CD14-positive monocyte (primary cell): ENCODE results near the gene TIAM2. TPM values are rescaled to one million over a fixed set of nuclear protein-coding genes. Genes with fewer than 3 reads are reported as not detected.

Source experiments
- DNase-seq, 3 donors: peaks; one replicate each; pipeline ENCODE4 v3.0.0-alpha.2; 2011 to 2022
- H2AFZ ChIP-seq: 2 replicates; pipeline ENCODE4 v1.6.0; 2012; ENCODE audit warnings: mild to moderate bottlenecking, low read depth, low read length, inconsistent platforms; ENCODE audit not compliant: insufficient read depth, poor library complexity, severe bottlenecking
- H3K27ac ChIP-seq, 2 donors: 1 replicate in 1 of 2; 2 replicates in 1 of 2; pipeline ENCODE4 v1.5.1; 2012 to 2013; ENCODE audit warnings: low read length in 2 of 2, control low read depth in 1 of 2, inconsistent platforms in 1 of 2, low read depth in 1 of 2, mild to moderate bottlenecking in 1 of 2
- H3K27me3 ChIP-seq, 2 donors: one replicate each; pipeline versions ENCODE4 v1.6.0 to v1.6.1; 2011 to 2013; ENCODE audit warnings: low read length in 2 of 2; ENCODE audit not compliant: control insufficient read depth in 2 of 2, insufficient read depth in 2 of 2
- H3K36me3 ChIP-seq, 2 donors: replicated peaks in 1 of 2; 1 replicate in 1 of 2; 2 replicates in 1 of 2; pipeline versions ENCODE4 v1.5.1 to v1.6.1; 2012 to 2013; ENCODE audit warnings: low read length in 2 of 2, control low read depth in 1 of 2, inconsistent platforms in 1 of 2, mild to moderate bottlenecking in 1 of 2; ENCODE audit not compliant: insufficient read depth in 2 of 2, control insufficient read depth in 1 of 2
- H3K4me1 ChIP-seq, 2 donors: 1 replicate in 1 of 2; 2 replicates in 1 of 2; pipeline versions ENCODE4 v1.5.1 to v1.6.1; 2012 to 2013; ENCODE audit warnings: low read length in 2 of 2, control low read depth in 1 of 2, inconsistent platforms in 1 of 2, mild to moderate bottlenecking in 1 of 2, moderate library complexity in 1 of 2; ENCODE audit not compliant: insufficient read depth in 2 of 2, control insufficient read depth in 1 of 2
- H3K4me2 ChIP-seq: replicated peaks from 2 replicates; pipeline ENCODE3; 2012; ENCODE audit warnings: low read length, moderate library complexity, mild to moderate bottlenecking; ENCODE audit not compliant: poor library complexity, severe bottlenecking; ENCODE audit errors: extremely low read depth
- H3K4me3 ChIP-seq, 3 experiments: fragments of 200-600 bp in 1 of 3; sonication (generic) in 1 of 3; replicated peaks in 1 of 3; 1 replicate in 2 of 3; 2 replicates in 1 of 3; pipeline ENCODE4 v1.5.1; 2011 to 2013; ENCODE audit warnings: low read length in 3 of 3, mild to moderate bottlenecking in 3 of 3, control low read depth in 2 of 3, low read depth in 2 of 3, inconsistent platforms in 1 of 3, moderate library complexity in 1 of 3
- H3K79me2 ChIP-seq: 2 replicates; pipeline ENCODE4 v1.6.0; 2012; ENCODE audit warnings: mild to moderate bottlenecking, control low read depth, inconsistent platforms, low read length, moderate library complexity; ENCODE audit not compliant: insufficient read depth
- H3K9ac ChIP-seq: 2 replicates; pipeline ENCODE4 v1.6.0; 2017; ENCODE audit warnings: low read length, mild to moderate bottlenecking; ENCODE audit not compliant: insufficient read depth, poor library complexity, severe bottlenecking
- H3K9me3 ChIP-seq, 2 donors: replicated peaks in 1 of 2; 1 replicate in 1 of 2; 2 replicates in 1 of 2; pipeline versions ENCODE4 v1.5.1 to v1.6.1; 2012 to 2013; ENCODE audit warnings: low read length in 2 of 2, control low read depth in 1 of 2; ENCODE audit not compliant: control insufficient read depth in 1 of 2, insufficient read depth in 1 of 2
- H4K20me1 ChIP-seq: 2 replicates; pipeline ENCODE4 v1.6.0; 2012; ENCODE audit warnings: mild to moderate bottlenecking, low read length, control low read depth, moderate library complexity; ENCODE audit not compliant: insufficient read depth
- H3K27ac Mint-ChIP-seq, 7 donors: one replicate each; pipeline ENCODE4 v1.8.0; 2020; ENCODE audit warnings: mild to moderate bottlenecking in 7 of 7, mixed read lengths in 7 of 7, moderate library complexity in 6 of 7, inconsistent platforms in 2 of 7
- H3K27me3 Mint-ChIP-seq, 3 donors: one replicate each; pipeline ENCODE4 v1.8.0; 2021 to 2022; ENCODE audit warnings: low read depth in 3 of 3, mild to moderate bottlenecking in 3 of 3, mixed read lengths in 3 of 3, moderate library complexity in 3 of 3, inconsistent platforms in 1 of 3
- H3K36me3 Mint-ChIP-seq, 2 donors: one replicate each; pipeline ENCODE4 v1.8.0; 2020; ENCODE audit warnings: mixed read lengths in 2 of 2, inconsistent platforms in 1 of 2, mild to moderate bottlenecking in 1 of 2
- H3K4me1 Mint-ChIP-seq: one replicate; pipeline ENCODE4 v1.8.0; 2020; ENCODE audit warnings: mild to moderate bottlenecking, mixed read lengths
- H3K4me3 Mint-ChIP-seq, 2 donors: one replicate each; pipeline ENCODE4 v1.8.0; 2020; ENCODE audit warnings: mild to moderate bottlenecking in 2 of 2, mixed read lengths in 2 of 2, moderate library complexity in 1 of 2
- H3K9me3 Mint-ChIP-seq, 7 donors: one replicate each; pipeline ENCODE4 v1.8.0; 2020 to 2022; ENCODE audit warnings: mixed read lengths in 7 of 7, mild to moderate bottlenecking in 6 of 7, moderate library complexity in 6 of 7, inconsistent platforms in 2 of 7
- WGBS: methylation state at CpG from one replicate; pipeline ENCODE4 v1.1.5; 2013; ENCODE audit warnings: missing lambda C conversion rate; ENCODE audit not compliant: insufficient coverage; 5-methylcytosine and 5-hydroxymethylcytosine counted together
- intact Hi-C, 2 donors: fragments of 100-400 bp; cut with micrococcal nuclease; formaldehyde crosslinking; loops; one replicate each; pipeline versions ENCODE4 v1.15.0 to v1.15.1; 2023
- polyA plus RNA-seq, 3 donors: library from polyadenylated mRNA; depleted of rRNA in 1 of 3; unstranded in 2 of 3; stranded (reverse) in 1 of 3; fragments of 300-500 nt in 2 of 3; fragments of >200 nt in 1 of 3; fragmentation: Illumina TruSeq in 2 of 3; gene quantifications; 1 replicate in 2 of 3; 2 replicates in 1 of 3; pipeline ENCODE4 v1.2.3, GENCODE V29; 2012 to 2021
- TF ChIP-seq, protein P1 (sequence below): fragments of 200-600 bp; IDR thresholded peaks from one replicate; pipeline ENCODE4 v1.8.0; 2022; ENCODE audit warnings: antibody characterized with exemption, mild to moderate bottlenecking

Gene TIAM2
- polyA plus RNA-seq, 3 donors, result 0.25 to 4.2 (median 0.67) TPM

DNA sequence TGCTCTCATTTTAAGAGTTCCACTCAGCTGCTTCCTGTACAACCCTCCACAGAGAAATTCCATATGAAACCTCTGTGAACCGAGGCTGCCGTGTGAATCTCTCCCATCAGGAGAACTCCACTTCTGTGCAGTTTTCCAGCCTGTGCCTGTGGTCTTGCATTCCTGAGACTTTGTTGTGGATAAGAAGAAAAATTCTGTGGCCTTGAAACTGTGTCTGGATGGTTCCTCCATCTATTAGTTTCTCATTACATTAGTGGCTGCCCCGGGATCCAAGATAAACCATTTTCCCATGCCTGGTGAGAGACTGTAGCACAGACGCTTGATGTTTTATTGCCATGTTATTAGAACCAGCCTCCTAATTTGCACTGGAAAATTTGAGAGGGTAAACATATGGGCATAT lies 40.8 kb upstream of the TIAM2 start:
- Histone ChIP-seq H3K4me1 (no peaks in the 10 kb centered on the region), H3K4me3 (no peak overlapping the region), H3K9ac (no peak overlapping the region), H3K27ac (no peak overlapping the region), H3K79me2 (no peaks in the 10 kb centered on the region), H4K20me1 (no peaks in the 10 kb centered on the region), H3K36me3 (no peaks in the 10 kb centered on the region), H2AFZ (no peak overlapping the region), H3K27me3 (no peaks in the 10 kb centered on the region), H3K4me2 (no peak overlapping the region), H3K9me3 (no peaks in the 10 kb centered on the region)
- Mint-ChIP-seq H3K4me3 (no peak overlapping the region), H3K27me3 (peaks cover 2 to 8% (median 2%) of the 10 kb centered on the region in 3 donors), H3K9me3 (no peaks in the 10 kb centered on the region), H3K36me3 (peaks cover 0 to 2% of the 10 kb centered on the region in 2 donors), H3K4me1 (peaks cover 9% of the 10 kb centered on the region), H3K27ac (no peak overlapping the region)
- no CpG with 5 or more reads among the region's 4 CpGs for WGBS
- no peak for DNase-seq
- intact Hi-C loops, result no loop called here
- TF ChIP-seq, protein P1, sequence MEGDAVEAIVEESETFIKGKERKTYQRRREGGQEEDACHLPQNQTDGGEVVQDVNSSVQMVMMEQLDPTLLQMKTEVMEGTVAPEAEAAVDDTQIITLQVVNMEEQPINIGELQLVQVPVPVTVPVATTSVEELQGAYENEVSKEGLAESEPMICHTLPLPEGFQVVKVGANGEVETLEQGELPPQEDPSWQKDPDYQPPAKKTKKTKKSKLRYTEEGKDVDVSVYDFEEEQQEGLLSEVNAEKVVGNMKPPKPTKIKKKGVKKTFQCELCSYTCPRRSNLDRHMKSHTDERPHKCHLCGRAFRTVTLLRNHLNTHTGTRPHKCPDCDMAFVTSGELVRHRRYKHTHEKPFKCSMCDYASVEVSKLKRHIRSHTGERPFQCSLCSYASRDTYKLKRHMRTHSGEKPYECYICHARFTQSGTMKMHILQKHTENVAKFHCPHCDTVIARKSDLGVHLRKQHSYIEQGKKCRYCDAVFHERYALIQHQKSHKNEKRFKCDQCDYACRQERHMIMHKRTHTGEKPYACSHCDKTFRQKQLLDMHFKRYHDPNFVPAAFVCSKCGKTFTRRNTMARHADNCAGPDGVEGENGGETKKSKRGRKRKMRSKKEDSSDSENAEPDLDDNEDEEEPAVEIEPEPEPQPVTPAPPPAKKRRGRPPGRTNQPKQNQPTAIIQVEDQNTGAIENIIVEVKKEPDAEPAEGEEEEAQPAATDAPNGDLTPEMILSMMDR, result no peak

DNA sequence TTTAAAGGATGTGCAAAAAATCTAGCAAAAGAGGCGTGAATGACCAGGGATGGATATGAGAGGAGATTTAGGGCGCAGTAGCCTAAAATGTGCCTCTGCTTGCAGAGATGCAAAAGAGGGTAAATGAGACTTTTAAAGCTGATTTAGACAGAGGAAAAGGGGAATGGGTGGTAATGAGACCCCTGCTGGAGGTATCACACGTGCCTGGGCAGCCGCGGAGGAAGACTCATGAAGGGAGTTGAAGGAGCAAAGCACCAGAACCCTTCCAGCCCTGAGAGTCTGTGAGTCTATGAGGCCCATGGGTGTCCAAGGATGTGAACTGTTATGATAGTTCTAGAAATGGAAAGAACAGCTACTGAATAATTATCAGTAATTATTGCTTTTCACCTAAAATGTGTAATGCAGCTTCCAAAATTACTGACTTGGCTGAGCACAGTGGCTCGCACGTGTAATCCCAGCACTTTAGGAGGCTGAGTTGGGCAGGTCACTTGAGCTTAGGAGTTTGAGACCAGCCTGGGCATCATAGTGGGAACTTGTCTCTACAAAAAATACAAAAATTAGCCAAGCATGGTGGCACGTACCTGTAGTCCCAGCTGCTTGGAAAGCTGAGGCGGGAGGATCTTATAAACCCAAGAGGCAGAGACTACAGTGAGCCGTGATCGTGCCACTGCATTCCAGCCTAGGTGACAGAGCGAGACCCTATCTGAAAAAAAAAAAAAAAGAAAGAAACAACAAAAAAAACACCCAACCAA lies 38.2 kb upstream of the TIAM2 start:
- Mint-ChIP-seq H3K27ac (no peak overlapping the region), H3K36me3 (peaks cover 2 to 4% of the 10 kb centered on the region in 2 donors), H3K27me3 (peaks cover 0 to 12% (median 2%) of the 10 kb centered on the region in 3 donors), H3K4me1 (peaks cover under 1% of the 10 kb centered on the region), H3K4me3 (no peak overlapping the region), H3K9me3 (no peaks in the 10 kb centered on the region)
- TF ChIP-seq, protein P1, result no peak
- 91% methylated on average over 9 of the region's 12 CpGs for WGBS
- Histone ChIP-seq H3K79me2 (no peaks in the 10 kb centered on the region), H3K9ac (no peak overlapping the region), H2AFZ (no peak overlapping the region), H3K36me3 (no peaks in the 10 kb centered on the region), H4K20me1 (no peaks in the 10 kb centered on the region), H3K4me2 (no peak overlapping the region), H3K4me3 (no peak overlapping the region), H3K4me1 (no peaks in the 10 kb centered on the region), H3K27me3 (no peaks in the 10 kb centered on the region), H3K27ac (no peak overlapping the region), H3K9me3 (no peaks in the 10 kb centered on the region)
- no peak for DNase-seq
- intact Hi-C loops, result no loop called here
